Measurements from ENCODE around the gene RABEP1.

DNA sequence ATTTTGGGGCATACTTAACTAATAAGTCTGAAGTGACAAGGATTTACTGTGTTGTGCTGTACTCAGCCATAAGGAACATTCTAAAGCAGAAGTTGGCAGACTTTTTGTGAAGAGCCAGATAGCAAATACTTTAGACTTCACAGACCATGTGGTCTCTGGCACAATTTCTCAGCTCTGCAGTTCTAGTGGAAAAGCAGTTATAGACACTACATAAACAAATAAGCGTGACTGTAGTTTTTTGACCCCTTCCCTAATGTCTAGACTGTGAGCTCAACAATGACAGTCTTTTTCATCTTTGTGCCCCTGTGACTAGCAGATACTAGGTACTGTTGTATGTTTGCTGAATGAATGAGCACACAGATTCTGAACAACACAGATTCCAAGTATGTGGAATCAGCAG lies 142.8 kb downstream of the RABEP1 start:
- TF ChIP-seq, protein P1, sequence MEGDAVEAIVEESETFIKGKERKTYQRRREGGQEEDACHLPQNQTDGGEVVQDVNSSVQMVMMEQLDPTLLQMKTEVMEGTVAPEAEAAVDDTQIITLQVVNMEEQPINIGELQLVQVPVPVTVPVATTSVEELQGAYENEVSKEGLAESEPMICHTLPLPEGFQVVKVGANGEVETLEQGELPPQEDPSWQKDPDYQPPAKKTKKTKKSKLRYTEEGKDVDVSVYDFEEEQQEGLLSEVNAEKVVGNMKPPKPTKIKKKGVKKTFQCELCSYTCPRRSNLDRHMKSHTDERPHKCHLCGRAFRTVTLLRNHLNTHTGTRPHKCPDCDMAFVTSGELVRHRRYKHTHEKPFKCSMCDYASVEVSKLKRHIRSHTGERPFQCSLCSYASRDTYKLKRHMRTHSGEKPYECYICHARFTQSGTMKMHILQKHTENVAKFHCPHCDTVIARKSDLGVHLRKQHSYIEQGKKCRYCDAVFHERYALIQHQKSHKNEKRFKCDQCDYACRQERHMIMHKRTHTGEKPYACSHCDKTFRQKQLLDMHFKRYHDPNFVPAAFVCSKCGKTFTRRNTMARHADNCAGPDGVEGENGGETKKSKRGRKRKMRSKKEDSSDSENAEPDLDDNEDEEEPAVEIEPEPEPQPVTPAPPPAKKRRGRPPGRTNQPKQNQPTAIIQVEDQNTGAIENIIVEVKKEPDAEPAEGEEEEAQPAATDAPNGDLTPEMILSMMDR (IDR thresholded peaks at IDR 0.05): no peak
- TF ChIP-seq POLR2A (IDR thresholded peaks at IDR 0.05): no peak

All from uterus (tissue), 2 donors.